GM04503 (cell line): ENCODE results near the gene MRGPRD.
"Not testable (repeated sequence)": the region's sequence is repeated elsewhere in the genome, so short reads cannot be mapped to it uniquely, and the experiment has no call there.

Source experiments
- DNase-seq: peaks from one replicate; pipeline ENCODE4 v3.0.0-alpha.2; 2012; ENCODE audit warnings: low read depth

MRGPRD gene

DNA sequence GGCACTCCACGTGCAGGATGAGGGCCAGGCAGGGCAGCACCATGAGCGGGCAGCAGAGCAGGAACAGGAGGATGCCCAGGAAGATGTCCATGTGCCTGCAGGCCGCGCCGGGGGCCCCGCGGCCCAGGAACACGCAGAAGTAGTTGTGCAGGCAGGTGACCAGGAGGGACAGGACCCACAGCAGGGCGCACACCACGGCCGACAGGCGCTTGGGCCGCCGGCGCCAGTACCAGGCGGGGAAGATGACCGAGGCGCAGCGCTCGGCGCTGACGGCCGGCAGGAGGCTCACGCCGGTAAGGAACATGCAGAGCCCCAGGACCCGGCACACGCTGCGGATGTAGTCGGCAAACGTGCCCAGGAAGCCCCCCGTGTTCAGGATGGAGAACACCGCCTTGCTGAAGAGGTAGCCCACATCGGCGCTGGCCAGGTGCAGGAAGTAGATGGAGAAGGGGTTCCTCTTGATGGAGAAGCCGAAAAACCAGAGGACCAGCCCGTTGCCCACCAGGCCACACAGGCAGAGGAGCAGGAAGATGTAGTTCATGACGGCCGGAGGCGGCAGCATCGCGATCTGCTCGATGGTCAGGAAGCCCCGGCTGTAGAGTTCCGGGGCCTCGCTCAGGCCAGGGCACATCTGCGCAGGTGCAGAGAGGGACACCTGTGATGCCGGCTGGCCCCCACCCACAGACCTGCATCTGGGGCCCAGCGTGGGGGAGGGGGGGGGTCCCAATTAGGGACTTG is 25.0 kb upstream of the MRGPRD start:
- no peak for DNase-seq

DNA sequence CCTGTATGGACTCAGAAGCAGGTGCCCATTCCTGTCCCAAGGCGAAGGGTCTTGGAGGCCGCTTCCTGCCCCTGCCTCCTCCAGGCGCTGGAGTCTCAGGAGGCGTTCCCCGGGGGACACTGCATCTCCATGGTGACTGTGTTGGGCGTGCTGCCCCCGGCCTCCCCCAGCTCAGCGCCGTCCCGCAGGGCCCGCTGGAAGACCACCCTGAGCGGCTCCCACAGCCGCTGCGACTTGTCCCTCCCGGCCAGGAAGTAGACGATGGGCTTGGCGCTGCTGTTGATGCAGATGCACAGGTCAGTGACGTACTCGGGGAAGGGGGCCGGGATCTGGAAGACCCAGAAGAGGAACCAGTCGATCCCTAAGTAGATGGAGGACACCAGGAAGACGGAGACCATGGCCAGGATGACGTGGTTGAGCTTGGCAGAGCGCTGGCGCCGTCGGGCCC is 24.4 kb upstream of the MRGPRD start:
- no peak for DNase-seq

DNA sequence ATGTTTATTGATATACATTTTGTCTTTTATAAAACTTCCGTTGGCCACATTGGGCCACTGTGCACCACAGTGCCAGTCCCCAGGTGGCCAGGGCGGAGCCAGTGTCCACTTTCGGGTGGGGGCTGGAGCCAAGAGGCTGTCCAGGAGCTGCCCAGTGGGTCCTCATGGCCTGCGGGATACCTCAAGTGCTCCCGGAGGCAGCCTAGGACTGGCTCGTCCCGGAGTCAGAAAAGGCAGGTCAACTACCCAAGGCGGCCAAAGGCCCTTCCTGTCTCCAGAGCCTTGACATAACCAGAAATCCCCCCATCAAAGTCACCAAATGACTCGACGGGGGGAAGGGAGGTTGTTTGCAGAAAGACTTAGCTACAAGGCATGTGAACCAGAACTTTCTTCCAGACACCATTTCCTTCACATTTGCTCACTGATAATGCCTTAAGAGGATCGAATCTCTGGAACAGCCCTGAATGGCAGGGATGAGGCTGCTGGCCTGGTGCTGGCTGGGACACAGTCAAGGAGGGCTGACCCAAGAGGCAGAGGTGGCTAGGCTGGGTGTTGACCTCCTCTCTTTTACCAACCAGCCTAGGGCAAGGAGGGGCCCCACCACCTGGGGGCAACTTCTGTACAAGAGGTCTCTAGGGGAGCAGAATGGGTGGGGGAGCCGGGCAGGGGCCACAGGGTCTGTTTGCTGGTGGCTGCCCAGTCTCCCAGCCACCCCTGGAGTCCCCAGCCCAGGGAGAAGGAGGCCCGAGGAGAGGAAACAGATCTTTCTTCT is 23.8 kb upstream of the MRGPRD start:
- no peak for DNase-seq

DNA sequence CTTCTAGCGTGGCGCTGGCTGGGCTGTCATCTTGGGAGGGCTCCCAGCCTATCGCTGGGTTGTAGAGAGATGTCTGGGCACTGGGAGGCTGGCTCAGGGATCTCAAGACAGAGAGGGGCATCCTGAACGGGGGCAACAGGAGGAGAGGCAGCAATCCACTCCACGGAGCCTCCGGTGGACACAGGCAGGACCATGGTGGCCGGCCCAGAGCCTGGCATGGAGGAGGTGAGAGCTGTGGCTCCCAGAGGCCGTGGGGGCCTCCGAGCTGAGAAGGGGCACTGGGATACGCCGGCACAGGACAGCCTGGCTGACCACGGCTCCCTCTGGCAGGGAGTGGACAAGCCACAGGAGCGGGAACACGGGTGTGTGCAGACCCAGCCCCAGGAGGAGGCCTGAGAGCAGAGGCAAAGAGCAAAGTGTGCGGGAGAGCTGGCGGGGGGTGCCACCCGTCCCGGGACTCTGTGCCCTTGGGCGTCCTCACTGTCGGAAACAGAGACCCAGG is 23.1 kb upstream of the MRGPRD start:
- DNase-seq: no peak

DNA sequence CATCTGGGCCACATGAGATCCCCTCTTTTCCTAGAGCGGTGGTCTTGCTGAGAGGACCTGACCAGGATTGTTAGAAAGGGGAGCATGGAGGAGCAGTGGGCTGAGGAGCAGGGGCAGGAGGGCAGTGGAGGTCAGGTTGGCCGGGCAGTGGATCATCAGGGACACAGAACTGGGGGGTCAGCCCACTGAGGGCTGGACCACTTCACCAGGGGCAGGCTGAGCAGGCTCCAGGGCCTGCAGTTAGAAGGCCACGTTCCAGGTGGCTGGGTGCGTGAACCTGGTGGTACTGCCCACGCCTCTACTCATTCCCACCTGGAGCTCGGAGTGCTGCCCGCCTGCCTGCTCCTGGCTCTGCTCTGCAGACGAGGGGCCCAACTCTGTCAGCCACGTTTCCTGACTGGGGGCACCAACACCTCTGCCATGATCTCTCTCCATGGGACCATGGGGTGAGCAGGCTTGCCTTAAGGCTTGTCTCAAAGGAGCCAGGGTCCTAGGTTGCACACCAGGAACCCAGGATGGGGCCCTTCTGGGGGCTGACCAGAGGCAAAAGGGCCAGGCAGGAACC is 22.6 kb upstream of the MRGPRD start:
- DNase-seq: no peak

DNA sequence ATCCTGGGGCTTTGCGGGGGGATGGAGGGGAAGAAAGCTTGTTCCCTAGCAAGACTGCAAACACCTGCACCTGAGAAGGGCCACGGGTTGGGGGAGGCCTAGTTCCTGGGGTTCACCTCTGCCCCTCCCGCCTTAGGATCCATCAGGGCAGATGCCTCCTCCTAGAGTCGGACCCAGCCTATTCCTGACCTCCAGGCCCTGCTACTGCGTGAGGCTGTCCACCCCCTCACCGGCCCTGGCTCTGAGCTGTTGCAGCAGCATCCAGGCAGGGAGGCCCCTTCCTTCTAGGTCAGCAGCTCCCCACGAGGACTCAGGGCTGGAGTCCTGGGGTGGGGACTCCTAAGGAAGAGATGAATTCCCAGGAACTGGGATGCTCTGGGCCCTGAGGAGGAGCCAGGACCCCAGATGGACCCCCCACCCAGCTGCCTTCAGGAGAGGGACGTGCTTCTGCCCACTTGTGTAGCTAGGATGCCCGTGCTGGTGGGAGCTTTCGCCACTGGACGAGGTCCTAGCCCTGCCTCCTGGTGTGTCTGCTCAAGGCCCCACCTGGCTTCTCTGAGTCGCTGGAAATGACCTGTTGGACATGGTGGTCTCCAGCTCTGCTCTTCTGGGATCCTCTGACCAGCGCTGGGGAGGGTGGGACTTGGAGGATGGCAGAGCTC is 21.9 kb upstream of the MRGPRD start:
- no peak for DNase-seq

DNA sequence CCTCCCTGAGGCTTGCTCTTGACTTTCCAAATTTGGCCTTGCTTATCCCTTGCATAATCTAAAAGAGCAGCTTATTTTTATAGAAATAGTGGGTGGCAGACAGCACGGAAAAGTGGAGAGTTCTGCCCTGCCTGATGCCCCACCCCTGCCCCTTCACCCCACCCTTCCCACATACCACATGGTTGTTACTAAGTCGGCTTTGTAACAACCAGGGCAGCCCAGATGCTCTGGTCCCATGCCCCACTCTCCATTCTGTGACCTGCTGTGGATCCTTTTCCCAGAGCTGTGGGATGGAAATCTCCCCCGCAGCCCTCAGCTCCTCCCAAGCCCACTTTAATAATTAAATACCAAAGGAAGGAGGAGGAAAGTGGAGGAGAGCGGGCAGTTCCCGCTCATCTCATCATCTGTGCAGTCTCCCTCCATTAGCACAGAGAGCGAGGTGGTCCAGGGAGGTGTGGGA is 21.4 kb upstream of the MRGPRD start:
- DNase-seq: no peak

DNA sequence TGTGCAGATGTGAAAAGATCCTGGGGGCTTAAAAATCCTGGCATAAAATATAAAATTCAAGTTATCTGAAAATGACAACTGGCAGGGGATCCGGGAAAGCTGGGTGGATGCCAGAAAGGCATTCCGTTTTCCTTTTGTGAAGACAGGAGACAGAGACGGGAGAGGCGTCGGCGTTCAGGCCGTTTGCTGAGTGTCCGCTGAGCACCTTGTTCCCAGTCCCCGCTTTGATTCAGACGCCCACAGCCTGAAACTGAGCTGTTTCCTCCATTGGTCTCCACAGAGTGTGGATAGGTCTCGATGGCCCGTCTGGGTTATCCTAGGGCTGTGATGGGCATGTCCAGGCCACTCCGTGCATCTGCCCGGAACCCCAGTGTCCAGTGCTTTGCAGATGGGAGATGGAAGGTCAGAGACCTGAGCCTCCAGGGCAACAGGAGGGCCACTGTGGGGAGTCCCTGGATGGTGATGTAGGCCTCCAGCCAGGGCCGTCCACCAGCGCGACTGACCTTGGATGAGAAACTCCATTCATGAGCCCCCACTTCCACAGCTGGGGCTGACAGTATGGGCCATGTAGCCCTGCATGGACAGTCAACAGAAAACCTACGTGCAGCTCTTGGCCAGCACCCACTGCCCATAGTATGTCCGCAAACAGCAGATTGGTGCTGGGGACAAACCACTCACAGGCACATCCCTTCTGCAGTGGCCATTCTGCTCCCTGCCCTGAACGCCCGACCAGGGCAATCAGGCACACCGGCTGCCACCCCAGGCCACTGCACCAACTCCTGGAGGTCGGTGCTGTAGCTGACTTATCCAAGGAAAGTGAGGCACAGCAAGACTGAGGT is 20.7 kb upstream of the MRGPRD start:
- DNase-seq: no peak

DNA sequence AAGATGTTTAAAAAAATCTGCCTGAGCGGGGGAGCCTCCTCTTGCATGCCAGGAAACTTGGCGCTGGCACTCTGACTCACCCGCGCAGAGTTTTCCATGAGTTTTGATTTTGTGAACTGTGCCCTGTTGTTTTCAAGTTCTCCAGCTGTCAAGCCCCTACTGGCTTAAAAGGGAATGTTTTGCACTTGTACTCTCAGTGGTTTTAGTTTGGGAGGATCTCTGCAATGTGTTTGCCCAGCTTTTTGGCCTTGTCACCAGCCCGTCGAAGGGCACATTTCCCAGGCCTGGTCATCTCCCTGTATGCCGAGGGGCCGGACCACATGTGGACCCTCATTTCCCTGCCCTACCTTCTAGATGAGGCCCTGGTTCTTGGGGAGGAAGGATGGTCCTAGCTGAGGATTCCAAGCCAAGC is 20.1 kb upstream of the MRGPRD start:
- peak; percentile 58 for DNase-seq

DNA sequence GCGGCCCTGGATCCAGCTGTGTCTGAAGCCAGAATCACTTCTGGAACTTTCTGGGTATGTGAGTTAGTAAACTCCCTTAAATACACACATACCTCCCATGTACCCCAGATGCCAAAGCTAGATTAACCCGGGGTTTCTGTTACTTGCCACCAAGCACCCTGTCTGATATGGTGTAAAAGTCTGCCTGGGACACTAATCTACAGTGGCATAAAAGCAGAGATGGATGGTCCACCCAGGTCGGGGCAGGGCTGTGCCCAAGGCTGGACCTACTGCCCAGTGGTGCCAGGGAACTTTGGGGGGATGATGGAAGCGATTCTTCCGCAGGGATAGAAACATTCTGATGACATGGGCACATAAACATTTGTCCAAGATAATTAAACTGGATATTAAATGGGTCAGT is 19.6 kb upstream of the MRGPRD start:
- no peak for DNase-seq

DNA sequence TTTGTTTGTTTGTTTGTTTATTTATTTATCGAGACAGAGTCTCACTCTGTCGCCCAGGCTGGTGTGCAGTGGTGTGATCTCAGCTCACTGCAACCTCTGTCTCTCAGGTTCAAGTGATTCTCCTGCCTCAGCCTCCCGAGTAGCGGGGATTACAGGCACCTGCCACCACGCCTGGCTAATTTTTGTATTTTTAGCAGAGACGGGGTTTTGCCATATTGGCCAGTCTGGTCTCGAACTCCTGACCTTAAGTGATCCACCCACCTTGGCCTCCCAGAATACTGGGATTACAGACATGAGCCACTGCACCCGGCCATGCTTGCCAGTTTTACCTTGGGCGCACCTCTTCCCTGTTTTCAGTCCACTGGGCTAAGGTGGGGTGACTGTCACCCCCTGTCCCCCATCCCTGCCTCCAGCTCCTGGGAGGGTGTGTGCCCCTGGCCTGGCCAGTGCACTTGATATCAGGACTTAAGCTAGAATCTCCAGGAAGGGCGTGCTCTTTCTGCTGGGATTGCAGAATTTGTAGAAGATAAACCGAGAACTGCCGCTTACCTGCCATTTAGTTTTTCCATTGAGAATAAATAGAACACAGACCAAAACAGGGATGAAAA is 19.1 kb upstream of the MRGPRD start:
- DNase-seq: not testable (repeated sequence)

DNA sequence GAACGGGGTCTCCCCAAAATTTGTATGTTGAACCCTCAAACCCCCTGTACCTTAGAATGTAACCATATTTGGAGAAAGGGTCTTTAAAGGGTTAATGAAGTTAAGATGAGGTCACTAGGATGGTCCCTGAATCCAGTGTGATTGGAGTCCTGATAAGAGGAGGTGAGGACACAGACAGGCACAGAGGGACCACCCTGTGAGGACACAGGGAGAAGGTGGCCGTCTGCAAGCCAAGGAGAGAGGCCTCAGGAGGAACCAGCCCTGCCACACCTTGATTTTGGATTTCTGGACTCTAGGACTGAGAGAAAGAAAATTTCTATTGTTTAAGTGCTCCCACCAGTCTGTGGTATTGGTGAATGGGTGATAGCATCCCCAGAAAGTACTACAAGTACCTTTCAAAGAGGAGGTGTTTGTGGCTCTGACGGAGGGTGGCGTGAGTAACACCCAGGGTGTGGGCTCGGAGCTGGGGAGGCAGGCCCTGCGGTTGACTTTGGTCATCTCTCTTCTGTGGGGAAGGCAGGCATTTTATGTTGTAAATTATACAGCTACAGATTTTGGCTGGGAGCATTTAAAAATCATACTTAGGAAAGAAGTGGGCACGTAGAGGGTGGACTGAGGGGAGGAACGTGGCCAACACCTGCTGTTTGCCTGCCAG is 18.4 kb upstream of the MRGPRD start:
- DNase-seq: no peak

DNA sequence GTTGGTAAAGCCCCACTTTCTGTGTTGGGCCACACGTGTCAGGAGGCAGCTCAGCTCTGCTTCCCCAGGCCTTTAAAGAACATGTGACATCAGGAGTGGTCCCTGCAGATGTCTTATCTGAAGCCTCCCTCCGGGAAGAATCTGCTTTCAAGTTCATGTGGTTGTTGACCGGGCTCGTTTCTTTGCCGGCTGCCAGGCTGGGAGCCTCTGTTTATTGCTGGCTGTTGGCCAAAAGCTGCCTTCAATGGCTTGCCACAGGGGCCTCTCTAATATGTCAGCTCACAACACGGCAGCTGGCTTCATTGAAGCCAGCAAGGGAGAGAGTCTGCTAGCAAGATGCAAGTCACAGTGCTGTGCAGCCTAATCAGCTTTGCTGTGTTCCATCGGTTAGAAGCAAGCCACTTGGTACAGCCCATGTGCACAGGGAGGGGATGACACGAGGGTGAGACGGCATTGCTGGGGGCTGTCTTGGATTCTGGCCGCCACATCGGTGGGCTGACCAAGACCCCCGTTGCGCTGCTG is 17.7 kb upstream of the MRGPRD start:
- DNase-seq: no peak

DNA sequence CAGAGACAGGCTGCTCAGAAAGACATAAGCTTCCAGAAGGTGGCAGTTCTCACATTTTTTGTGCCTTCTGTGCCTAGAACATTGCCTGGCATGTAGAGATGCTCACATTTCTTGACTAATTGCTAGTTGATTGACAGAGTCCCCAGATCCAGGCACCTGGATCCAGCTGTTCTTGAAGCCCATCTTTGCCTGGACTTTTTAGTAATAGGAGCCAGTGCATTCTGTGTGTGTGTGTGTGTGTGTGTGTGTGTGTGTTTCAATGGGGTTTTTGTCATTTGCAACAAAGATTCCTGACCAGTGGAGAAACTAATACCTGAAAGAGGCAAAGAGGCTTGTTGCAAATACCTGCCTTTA is 17.2 kb upstream of the MRGPRD start:
- no peak for DNase-seq

DNA sequence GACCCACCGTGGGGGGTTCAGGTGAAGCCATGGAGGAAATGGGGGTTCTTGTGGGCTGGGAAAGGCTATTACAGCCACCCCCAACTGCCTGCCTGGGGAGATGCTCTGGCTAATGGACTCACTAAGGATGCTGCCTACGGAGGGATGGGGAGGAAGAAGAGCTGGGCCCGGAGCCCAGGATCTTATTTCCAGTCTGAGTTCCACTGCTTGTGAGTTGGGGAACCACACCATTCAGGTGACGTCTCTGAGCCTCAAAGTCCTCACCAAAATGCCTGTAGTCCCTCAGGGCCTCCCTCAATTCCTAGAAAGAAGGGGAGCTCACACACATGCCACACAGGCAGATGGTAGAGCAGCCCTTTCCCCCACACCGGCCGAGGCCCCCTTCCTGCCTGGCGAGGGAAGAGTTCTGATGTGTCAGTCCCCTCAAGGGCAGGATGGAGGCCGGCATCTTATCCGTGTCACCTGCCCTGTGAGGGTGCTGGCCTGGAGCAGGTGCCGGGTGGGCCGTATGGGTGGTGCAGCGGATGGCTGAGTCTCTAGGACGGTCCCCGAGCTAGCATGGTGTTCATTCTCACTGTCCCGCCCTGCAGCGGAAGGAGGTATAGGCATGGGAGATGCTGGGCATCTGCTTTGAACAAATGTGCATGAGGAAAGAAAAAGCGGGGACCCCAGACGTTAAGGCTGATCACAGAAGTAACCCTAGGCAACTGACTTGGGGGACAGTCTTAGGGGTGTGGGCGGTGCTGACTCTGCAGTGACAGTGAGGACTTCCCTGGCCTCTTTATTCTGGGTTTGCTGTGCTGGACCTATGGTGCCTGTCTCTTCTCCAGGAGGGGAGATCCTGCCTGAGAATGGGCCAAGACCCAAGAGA is 16.6 kb upstream of the MRGPRD start:
- no peak for DNase-seq

DNA sequence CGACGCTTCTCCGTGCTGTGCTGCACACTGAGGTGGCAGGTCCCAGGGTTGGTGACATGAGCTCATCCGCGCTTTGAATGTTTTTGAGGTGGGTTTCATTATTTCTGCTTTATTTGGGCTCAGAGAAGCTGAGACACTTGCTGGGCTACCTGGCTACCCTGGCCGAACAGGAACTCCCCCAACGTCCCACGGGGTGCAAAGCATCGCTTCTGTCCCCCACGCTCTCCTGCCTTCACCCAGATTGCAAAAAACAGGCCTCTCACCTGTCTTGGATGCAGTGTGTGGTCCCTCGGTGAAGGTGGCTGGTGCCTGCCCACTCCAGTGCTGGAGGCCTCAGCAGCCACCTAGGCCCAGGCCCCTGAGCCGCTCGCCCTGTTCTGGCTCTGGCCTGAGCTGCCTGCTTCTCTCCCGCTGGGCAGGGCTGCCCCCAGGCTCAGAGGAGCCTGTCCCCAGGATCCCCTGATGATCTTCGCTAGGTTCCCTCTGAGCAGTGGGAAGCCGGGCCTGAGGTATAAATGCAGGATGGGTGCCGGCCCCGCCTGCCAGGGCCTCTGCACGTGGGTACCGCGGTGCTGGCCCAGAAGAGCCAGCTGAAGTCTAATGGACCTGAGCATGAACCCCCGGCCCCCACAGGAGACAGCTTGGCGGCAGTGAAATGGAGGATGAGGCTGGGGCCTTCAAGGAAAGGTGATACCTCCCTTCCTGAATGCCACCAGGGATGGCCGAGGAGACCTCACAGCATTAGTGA is 15.8 kb upstream of the MRGPRD start:
- DNase-seq: no peak

DNA sequence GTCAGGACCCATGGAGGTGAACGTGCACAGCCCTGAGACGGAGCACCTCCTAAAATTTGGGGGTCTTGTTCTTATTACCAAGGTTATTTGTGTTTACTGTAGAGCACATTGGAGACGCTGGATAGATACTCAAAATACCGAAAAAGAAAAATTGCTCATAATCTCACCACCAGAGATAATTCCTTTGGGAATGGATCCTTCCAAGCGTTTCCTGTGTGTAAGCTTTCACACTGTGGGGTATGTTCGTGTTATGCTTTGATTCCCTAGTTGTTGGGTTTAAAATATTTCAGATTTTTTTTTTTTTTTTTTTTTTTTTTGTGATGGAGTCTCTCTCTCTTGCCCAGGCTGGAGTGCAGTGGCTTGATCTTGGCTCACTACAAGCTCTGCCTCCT is 14.1 kb upstream of the MRGPRD start:
- DNase-seq: no peak

DNA sequence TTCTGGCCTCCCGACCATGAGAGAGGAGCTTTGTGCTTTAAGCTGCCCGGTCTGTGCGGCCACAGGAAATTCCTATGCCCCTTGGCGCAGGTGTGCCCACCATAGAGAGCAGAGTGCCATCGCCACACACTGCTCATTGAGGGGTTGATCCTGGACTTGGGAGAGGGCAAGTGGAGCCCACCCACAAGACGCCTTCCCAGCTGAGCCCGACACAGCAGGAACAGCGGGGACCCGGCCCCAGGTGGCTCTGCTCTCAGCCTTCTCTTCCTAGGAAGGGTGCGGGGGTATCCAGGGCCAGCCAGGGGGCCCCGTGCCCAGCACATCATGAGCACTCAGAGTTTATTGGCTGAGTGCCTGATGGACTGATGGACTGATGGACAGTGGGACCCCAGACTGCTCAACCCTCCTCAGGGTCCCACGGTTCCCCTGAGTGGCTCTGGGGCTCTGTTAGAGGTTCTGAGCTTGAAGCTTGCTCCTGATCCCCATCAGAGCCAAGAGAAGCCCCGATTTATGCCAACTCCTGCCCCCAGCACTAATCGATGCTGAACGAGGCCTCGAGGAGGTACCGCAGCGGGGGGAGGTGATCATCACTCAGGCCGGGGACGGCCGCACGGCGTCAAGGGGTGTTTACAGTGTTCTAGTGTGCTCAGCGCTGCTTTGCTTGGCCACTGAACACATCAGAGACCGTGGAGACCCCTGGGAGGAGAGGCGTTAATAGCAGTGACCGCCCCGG is 13.5 kb upstream of the MRGPRD start:
- DNase-seq: no peak
